Stimulated activated CD4-positive, alpha-beta T cell treated with anti-CD3 and anti-CD28 coated beads, Interleukin-15, amount 100 ng/mL, for 1 hour (primary cell): ENCODE data around the gene KHDC4.

Experiments
- DNase-seq, 2 donors: peaks; one replicate each; pipeline ENCODE4 v3.0.0-alpha.2; 2020; ENCODE audit warnings: low read depth in 1 of 2, low spot score in 1 of 2

The KHDC4 gene

DNA sequence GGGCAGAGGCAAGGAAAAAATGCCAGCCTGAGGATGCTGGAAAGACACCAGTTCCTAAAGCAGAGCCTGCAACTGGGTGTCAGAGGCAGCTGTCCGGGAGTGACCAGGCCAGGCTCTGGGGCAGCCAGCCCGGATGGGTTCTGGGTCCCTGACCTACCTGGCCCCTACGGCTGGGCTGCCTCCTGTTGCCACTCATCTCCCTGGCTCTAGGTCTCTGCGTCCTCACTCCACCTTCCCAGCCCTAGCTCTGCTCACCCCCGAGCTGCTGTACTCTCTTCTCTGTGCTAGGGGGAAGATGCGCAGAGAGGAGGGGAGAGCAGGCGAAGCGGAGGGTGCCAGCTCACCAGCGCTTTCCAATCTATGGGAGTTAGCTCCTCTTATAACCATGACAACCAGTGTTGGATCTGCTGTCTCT lies 35.2 kb upstream of the KHDC4 start:
- no peak for DNase-seq

DNA sequence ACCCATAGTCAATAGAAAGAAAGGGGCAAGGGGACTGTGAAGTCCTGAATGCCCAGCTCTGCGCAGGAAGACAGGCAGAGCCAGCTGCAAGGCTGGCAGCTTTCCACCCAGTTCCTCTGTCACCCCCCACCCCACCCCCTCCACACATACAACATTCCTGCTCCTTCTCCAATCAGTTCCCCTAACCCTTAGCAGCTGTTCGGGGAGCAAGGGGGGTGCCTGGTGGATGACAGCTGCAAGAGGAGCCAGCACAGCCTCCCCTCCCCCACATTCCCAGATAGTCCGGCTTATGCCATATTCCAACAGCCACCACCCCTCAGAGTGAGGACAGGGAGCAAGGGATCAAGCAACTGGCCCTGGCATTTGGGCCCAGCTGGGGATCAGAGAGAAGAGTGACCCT lies 34.5 kb upstream of the KHDC4 start:
- no peak for DNase-seq

DNA sequence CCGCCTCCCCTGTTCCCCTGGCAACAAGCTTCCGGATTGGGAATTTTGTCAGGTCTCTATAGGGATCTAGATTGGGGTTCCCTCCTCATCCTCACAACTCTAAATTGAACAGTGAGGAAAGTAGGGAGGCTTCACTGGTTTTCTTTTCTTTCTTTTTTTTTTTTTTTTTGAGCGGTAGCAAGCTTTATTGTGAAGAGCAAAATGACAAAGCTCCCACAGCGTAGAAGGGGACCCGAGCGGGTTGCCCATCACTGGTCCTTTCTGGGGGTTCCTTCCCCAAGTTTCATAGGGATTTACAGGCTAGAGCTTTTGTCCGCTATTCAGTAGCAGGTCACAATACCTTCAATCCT lies 33.8 kb upstream of the KHDC4 start:
- DNase-seq, result no peak

DNA sequence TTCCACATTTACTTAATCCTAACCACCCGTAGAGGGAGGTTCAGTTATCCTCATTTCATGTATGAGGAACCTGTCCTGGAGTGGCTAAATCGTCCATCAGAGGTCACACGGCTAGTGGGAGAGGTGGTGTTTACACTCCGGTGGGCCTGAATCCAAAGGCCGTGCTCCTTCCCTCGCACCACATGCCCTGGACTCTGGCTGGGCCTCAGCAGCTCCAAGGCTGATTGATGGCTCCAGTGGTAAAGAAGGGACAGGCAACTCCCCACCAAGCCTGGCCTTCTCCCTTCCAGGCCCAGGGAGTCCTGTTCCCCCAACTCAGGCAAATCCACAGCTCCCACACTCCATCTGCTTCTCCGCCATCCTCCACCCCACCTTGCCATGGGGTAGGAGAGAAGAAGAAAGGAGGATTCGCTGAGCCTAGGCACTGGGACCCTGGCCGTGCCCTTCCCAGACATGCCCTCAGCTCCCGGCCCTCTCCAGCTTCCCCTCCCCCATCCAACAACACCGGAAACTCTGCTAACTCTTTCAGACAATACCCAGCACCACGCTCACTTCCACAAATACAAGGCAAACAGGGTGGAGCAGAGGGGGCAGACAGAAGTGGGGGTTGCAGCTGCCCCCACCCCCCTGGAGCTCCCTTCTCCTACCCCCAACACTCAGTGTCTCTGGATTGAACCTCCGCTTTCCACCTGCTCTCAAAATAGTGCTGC lies 33.3 kb upstream of the KHDC4 start:
- no peak for DNase-seq

DNA sequence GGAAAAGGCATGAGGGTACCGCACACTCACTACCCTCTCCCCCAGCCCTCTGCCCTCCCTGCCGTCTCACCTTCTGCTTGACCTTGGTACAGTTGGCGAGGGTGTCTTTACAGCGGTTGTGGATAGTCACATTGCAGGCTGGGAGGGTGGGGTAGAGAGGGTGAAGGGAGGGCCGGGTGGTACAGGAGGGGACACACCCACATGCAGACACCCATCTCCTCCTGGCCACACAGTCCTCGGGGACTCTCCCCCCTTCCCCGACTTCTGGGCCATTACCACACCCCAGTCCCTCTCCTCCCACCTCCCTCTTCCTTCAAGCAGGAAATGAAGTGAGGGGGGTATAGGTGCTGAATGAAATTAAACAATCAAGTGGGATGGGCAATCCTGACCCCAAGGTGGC lies 32.5 kb upstream of the KHDC4 start:
- no peak for DNase-seq

DNA sequence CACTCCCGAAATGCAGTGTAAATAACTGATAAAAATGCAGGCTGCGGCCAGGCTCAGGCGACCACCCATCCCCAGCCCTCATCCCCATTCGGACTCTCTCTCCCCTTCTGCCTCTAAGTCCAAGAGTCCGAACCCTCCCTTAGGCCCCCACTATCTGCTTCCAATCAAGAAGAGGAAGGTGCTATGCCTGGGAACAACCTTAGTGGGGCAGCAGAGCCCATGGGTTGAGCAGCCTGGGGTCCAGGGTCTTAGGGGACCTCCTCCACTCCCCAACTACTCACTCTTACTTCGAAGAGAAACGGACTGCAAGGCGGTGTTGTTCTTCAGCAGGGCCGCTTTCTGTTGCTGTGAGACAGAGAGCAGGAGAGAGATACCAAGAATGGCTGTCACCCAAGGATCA lies 31.9 kb upstream of the KHDC4 start:
- no peak for DNase-seq

DNA sequence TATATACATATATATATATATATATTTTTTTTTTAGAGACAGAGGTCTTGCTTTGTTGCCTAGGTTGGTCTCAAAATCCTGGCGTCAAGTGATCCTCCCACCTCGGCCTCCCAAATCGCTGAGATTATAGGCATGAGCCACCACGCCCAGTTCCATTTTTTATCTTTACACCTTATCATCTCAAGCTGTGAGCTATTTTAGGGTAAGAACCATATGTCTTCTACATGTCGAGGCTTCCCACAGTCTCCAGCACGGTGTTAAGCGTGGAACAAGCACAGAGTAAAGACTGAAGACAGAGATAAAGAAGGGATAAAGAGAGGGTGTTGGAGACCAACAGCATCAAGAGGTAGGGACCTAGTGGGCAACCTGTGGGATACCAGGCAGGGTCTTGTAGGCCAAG lies 30.0 kb upstream of the KHDC4 start:
- no peak for DNase-seq

DNA sequence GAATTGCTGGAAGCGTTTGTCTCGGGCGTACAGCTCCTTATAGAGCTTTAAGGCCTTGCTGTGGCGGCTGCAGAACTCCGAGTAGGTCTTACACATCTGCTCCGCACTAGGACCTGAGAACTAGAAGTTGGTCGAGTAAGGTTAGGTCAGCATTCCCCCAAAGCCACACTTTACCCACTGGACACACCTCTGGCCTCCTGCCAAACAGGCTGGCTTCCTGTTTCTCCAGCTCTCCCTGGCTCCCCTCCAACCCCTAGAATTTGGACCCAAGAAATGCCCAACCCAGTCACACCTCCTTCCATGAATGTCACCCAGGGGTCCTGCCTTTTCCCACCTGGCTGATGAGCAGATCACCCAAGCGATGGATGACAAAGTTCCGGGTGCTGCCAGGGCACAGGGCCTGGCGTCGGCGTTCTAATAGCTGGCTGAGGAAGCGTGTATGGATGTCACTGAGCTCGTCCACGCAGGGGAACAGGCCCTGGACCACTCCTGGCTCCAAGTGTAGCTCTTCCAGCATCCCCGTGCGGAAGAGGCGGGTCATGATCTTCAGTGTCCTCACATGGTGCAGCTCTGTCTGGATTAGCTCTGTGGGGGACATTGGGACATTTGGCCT lies 28.5 kb upstream of the KHDC4 start:
- no peak for DNase-seq

DNA sequence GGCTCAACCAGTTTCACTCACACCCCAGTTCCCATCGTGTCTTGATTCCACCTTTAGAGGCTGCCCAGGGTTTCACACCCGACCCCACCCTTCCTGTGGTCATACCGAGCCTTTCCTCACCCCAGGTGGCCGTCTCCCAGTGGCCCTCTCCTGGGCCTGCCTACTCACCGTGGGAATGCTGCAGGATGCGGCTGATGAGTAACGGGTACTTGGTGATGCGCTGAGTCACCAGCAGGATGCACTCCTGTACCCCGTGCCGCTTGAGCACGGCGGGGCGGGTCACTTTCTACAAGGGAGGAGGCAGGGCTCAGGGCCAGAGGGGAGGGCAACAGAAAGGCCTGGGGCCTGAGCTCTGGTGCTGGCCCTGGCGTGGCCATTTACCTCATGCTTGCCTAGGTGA lies 27.7 kb upstream of the KHDC4 start:
- DNase-seq, result no peak

DNA sequence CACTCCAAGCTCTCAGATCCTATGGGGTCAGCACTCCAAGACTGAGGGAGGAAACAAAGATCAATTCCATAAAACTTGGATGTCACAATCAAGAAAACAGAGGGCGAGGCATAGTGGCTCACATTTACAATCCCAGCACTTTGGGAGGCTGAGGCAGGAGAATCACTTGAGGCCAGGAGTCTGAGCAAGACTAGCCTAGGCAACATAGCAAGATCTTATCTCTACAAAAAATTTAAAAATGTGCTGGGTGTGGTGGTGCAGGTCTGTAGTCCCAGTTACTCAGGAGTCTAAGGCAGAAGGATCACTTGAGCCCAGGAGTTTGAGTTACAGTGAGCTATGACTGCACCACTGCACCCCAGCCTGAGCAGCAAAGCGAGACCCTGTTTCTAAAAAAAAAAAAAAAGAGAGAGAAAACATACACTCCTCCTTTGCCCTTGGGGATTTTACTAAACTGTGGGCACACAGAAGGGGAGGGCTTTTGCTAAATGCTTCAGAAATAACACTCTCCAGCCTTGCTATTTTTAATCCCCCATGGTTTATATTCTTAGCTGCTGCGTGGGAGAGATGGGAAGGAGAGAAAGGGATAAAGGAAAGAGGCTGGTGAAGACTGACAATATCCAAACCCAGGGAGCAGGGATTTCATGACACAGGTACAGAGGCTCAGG lies 26.0 kb upstream of the KHDC4 start:
- DNase-seq, result no peak

DNA sequence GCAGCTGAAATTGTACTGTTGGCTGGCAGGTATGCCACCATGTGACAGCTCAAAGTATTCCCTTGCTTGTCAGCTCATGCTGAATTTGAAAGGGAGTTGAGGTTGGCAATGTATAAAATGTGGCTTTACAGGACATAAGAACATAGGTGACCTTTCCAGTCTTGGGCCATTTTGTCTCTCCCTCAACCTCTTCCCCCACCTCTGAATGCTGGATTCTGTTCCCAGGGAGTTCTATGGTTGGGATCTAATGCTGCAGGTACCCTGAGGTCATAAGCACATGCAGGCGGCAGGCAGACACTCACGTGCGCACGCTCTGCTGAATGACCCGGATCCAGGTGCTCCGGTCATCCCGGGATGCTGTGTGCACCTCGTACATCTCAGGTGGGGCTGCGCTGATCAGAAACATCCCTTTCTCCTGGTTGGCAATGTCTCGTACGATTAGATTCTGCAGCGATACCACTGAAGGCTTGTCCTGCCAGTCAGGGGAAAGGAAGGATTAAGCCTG lies 23.2 kb upstream of the KHDC4 start:
- no peak for DNase-seq

DNA sequence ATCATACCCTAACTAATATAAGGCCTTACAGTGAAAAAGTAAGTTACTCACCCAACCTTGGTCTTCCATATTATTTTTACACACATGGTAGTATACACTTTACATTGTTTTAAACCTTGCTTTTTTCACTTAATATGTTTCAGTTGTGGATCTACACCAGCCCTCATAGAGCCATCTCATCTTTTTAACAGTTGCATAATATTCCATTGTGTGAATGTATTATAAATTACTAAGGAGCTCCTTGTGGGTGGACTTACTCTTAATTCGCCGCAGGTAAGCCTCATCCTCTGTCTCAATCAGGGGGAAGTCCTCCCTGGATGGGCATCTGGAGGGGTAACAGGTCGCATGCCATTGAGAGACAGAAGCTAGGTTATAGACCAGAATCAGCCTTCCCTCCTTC lies 20.4 kb upstream of the KHDC4 start:
- DNase-seq, result no peak

DNA sequence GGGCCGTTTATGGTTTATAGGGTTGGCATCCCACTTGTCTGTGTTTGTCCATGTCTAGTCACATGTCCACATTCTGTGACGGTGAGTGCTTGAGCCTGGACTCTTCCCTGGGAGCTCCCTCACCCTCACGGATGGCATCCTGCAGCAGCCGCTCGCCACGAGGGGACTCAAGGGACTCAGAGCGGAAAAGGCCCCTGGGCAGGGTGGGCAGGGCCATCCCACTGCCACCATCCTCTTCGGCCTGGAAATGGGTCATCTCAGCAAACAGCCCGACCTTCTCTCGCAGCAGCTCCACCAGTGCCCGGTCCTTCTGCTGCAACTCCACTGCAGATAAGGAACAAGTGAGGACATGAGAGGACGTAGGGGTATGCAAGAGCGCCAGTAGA lies 18.3 kb upstream of the KHDC4 start:
- no peak for DNase-seq

DNA sequence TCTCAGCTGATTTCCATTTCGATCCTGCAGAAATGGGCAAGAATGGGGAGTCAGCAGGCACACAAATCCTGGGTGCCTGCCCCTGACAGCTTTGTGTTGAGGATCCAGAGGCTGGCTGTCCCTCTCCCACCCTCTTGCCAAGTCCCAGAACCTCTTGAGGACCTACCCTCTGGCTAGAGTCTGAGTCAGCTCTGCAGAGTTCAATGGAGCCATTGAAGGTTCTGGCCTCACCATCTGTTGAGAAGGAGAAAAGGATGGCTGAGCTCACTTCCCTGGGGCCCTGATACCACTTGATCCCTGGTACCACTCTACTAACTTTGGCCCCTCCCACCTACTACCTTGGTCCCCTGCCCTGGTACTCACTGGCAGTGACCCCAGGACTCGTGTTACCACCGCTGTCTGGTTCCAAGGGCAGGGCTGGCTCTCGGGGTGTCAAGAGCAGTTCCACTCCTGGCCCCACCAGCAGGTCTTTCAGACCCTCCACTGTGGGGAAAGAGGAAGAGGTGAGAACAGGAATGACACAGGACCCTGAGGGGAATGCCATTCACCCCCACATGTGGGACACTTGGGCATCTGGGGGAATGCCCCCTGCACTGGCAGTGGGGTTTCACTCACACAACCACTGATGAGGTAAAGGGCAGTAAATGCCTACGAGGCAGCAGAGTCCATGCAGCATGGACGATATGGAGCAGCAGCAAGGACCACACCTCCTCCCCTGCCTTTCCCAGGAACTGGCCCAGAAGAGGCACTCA lies 17.7 kb upstream of the KHDC4 start:
- DNase-seq, result no peak

DNA sequence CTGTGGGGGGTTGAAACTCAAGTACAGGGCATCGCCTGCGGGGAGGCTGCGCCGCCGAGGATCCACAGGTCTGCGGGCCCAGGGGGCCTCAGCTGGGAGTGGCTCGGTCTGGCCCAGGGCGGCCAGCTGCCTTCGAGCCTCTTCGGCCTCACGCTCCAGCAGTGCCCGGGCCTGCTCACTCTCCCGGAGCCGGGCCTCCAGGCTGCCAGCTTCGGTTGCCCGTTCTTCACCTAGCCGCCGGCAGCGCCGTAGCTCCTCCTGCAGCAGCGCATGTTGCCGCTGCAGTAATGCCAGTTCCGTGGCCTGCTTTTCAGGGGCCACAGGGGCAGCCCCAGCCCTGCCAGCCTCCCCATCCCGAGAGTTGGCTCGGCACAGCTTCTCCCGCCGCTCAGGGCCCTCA lies 16.6 kb upstream of the KHDC4 start:
- no peak for DNase-seq

DNA sequence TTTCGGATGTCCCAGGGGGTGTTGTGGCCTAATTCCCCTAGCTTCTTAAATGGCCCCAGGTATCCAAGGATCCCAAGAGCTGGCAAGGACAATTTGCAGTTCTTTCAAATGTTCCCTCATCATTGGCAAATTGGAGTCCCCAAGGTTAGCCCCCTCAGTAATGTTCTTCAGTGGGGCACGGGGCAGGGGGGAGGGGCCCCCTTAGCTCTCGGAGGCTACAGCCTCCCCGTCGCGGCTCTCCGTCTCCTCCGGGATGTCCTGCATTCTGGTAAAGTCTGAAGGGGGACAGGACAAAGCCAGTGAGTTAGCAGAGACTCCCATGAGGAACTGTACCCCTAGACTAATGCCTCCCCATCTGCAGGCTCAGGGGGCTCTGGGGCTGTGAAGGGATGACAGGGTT lies 13.5 kb upstream of the KHDC4 start:
- no peak for DNase-seq

DNA sequence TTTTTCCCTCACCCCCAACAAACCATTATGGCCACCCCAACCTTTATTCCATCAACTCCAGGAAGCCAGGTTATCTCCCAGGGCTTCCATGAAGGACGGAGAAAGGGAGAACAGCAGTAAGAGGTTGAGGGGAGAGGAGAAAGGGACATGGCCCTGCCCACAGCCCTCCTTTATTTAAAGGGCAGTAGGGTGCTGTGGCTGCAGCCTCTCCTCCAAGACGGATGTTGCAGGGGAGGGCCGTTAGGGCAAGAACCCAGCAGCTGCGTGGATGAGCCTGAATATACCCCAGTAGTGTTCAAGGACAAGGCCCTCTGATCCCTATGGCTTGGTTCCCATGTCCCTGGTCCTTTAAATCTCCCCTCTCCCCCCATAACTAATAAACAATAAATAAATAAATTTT lies 13.1 kb upstream of the KHDC4 start:
- no peak for DNase-seq

DNA sequence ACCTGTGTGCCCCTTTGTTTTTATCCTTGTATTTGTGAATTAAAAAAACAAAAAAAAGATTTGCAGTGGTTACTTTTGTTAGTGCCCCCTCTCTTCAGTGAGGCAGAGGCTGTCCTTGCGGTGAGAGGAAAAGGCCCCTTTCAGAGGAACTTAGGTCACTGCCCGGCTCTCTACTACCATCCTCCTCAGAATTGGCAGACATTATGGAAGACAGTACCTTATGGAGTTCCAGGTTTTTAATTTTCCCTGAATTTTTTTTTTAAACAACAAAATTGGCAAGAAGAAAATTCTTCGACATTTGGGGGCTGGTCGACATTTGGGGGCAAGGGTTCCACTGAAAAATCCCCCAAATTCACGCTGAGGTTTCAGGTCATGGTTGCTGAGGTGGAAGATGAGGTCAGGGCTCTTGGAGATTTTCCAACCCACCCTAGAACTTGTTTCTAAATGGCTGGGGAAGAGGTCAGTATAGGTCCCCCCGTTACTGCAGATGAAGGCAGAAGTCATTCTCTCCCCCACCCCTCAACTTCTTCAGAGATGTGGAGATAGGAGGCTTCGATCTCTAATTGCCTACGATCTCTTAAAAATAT lies 12.5 kb upstream of the KHDC4 start:
- DNase-seq, result no peak

DNA sequence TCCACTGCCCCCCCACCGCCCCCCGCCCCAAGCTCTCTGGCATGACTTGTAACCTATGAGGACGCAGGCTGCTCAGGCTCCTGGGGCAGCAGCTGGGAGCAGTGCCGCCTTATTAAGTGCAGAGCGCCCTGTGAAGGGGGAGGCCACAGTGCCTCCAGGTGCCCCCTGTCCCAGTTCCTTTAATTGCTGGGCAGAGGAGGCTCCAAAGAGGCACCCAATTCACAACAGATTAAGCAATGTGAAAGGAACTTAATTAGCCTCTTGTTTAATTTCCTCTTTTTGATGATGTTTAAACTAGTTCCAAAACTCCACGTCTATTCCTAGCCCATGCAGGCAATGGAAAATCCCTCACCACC lies 10.2 kb upstream of the KHDC4 start:
- DNase-seq, result no peak

DNA sequence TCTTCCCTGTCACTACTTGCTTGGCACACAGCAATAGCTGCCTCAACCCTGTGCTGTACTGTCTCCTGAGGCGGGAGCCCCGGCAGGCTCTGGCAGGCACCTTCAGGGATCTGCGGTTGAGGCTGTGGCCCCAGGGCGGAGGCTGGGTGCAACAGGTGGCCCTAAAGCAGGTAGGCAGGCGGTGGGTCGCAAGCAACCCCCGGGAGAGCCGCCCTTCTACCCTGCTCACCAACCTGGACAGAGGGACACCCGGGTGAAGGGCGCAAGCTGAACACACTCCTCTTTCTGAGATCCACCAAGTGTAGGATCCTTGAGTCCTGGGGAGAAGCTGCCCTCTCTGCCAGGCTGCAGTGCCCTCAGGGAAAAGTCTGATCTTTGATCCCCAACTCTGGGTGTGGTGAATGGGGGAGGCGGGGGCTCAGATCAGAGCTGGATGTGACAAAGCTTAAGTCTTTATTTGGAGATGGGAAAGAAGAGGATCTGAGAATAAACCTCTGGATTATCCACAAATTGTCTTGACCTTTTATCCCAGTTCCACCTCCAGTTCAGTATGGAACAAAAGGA lies 8.4 kb upstream of the KHDC4 start:
- DNase-seq, result no peak

DNA sequence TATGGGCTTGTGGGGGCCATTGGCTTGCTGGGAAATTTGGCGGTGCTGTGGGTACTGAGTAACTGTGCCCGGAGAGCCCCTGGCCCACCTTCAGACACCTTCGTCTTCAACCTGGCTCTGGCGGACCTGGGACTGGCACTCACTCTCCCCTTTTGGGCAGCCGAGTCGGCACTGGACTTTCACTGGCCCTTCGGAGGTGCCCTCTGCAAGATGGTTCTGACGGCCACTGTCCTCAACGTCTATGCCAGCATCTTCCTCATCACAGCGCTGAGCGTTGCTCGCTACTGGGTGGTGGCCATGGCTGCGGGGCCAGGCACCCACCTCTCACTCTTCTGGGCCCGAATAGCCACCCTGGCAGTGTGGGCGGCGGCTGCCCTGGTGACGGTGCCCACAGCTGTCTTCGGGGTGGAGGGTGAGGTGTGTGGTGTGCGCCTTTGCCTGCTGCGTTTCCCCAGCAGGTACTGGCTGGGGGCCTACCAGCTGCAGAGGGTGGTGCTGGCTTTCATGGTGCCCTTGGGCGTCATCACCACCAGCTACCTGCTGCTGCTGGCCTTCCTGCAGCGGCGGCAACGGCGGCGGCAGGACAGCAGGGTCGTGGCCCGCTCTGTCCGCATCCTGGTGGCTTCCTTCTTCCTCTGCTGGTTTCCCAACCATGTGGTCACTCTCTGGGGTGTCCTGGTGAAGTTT lies 7.8 kb upstream of the KHDC4 start:
- DNase-seq, result no peak
